MM.1S (cell line): ENCODE measurements around the gene PRKAR1B.

ENCODE experiments used
- DNase-seq: peaks from one replicate; pipeline ENCODE4 v3.0.0-alpha.2; 2015
- H2AFZ ChIP-seq: fragments of 300-600 bp; sonication (generic); 2 replicates; pipeline ENCODE4 v1.6.0; 2016; ENCODE audit warnings: antibody characterized with exemption, low read length
- H3F3A ChIP-seq: fragments of 300-600 bp; sonication (generic); 2 replicates; pipeline ENCODE4 v1.6.1; 2016; ENCODE audit warnings: mild to moderate bottlenecking, antibody characterized with exemption, low read length, moderate library complexity, mixed read lengths; ENCODE audit not compliant: insufficient read depth
- H3K27ac ChIP-seq: fragments of 300-600 bp; sonication (generic); 2 replicates; pipeline ENCODE4 v1.5.1; 2016; ENCODE audit warnings: mild to moderate bottlenecking, low read length
- H3K27me3 ChIP-seq: fragments of 300-600 bp; sonication (generic); replicated peaks from 2 replicates; pipeline ENCODE4 v1.6.0; 2016; ENCODE audit warnings: low read length; ENCODE audit not compliant: insufficient read depth
- H3K36me3 ChIP-seq: fragments of 300-600 bp; sonication (generic); replicated peaks from 2 replicates; pipeline ENCODE4 v1.6.1; 2016; ENCODE audit warnings: mild to moderate bottlenecking, low read length, mixed read lengths; ENCODE audit not compliant: insufficient read depth
- H3K4me1 ChIP-seq: fragments of 300-600 bp; sonication (generic); 2 replicates; pipeline ENCODE4 v1.6.1; 2016; ENCODE audit warnings: low read length, mixed read lengths
- H3K4me2 ChIP-seq: fragments of 300-600 bp; sonication (generic); 2 replicates; pipeline ENCODE4 v1.6.0; 2016; ENCODE audit warnings: low read depth, low read length
- H3K4me3 ChIP-seq: fragments of 300-600 bp; sonication (generic); 2 replicates; pipeline ENCODE4 v1.5.1; 2016; ENCODE audit warnings: low read length, mixed read lengths
- H3K79me2 ChIP-seq: fragments of 300-600 bp; sonication (generic); 2 replicates; pipeline ENCODE4 v1.6.1; 2016; ENCODE audit warnings: mixed run types, low read length, mixed read lengths
- H3K9ac ChIP-seq: fragments of 300-600 bp; sonication (generic); 2 replicates; pipeline ENCODE4 v1.6.1; 2016; ENCODE audit warnings: low read length, mixed read lengths
- H3K9me2 ChIP-seq: fragments of 300-600 bp; sonication (generic); replicated peaks from 2 replicates; pipeline ENCODE4 v1.6.1; 2016; ENCODE audit warnings: mild to moderate bottlenecking, low read length, mixed read lengths; ENCODE audit not compliant: insufficient read depth
- H3K9me3 ChIP-seq: fragments of 300-600 bp; sonication (generic); replicated peaks from 2 replicates; pipeline ENCODE4 v1.6.1; 2016; ENCODE audit warnings: mild to moderate bottlenecking, low read length, mixed read lengths; ENCODE audit not compliant: insufficient read depth
- H4K20me1 ChIP-seq: fragments of 300-600 bp; sonication (generic); 2 replicates; pipeline ENCODE4 v1.6.1; 2016; ENCODE audit warnings: mild to moderate bottlenecking, low read length, moderate library complexity, mixed read lengths; ENCODE audit not compliant: insufficient read depth
- CTCF ChIP-seq: fragments of 300-600 bp; sonication (generic); IDR thresholded peaks from 2 replicates; pipeline ENCODE4 v1.5.1; 2016; ENCODE audit warnings: antibody characterized with exemption, low read length, mixed read lengths
- EZH2 ChIP-seq: fragments of 300-600 bp; sonication (generic); optimal IDR thresholded peaks from 2 replicates; pipeline ENCODE3; 2017; ENCODE audit warnings: low read depth, mild to moderate bottlenecking, antibody characterized with exemption, low read length, mixed read lengths
- EZH2phosphoT487 ChIP-seq: fragments of 300-600 bp; sonication (generic); IDR thresholded peaks from 2 replicates; pipeline ENCODE4 v1.6.1; 2018; ENCODE audit warnings: antibody characterized with exemption, low read length

PRKAR1B gene

GRCh38 chr7:691361-692045, 35.6 kb downstream of the PRKAR1B start:
- Histone ChIP-seq H3K27ac (no peak overlapping the region), H3K79me2 (no peaks in the 10 kb centered on the region), H3K27me3 (no peaks in the 10 kb centered on the region), H3K9me3 (no peaks in the 10 kb centered on the region), H3K4me1 (no peaks in the 10 kb centered on the region), H3K36me3 (no peaks in the 10 kb centered on the region), H3K4me2 (no peak overlapping the region), H2AFZ (no peak overlapping the region), H3K9ac (no peak overlapping the region), H4K20me1 (no peaks in the 10 kb centered on the region), H3F3A (no peaks in the 10 kb centered on the region), H3K4me3 (no peak overlapping the region), H3K9me2 (no peaks in the 10 kb centered on the region)
- no peak for DNase-seq
- TF ChIP-seq EZH2 (no peak), CTCF (no peak)

- Histone ChIP-seq H3K4me3 (no peak overlapping the region), H3K27ac (no peak overlapping the region), H3K9ac (no peak overlapping the region), H3K9me3 (no peaks in the 10 kb centered on the region), H2AFZ (no peak overlapping the region), H3K9me2 (no peaks in the 10 kb centered on the region), H4K20me1 (no peaks in the 10 kb centered on the region), H3K27me3 (no peaks in the 10 kb centered on the region), H3F3A (no peaks in the 10 kb centered on the region), H3K36me3 (no peaks in the 10 kb centered on the region), H3K79me2 (no peaks in the 10 kb centered on the region), H3K4me2 (no peak overlapping the region), H3K4me1 (no peaks in the 10 kb centered on the region)
- no peak for TF ChIP-seq CTCF
- TF ChIP-seq EZH2: no peak
- no peak for TF ChIP-seq EZH2phosphoT487
- no peak for DNase-seq
These were observed 36.4 kb downstream of the PRKAR1B start for GRCh38 chr7:690478-691360.

- Histone ChIP-seq H3K4me2 (no peak overlapping the region), H3K9me3 (no peaks in the 10 kb centered on the region), H3K9me2 (no peaks in the 10 kb centered on the region), H3K79me2 (no peaks in the 10 kb centered on the region), H2AFZ (no peak overlapping the region), H3K36me3 (no peaks in the 10 kb centered on the region), H3K4me1 (no peaks in the 10 kb centered on the region), H3K9ac (no peak overlapping the region), H4K20me1 (no peaks in the 10 kb centered on the region), H3K27me3 (no peaks in the 10 kb centered on the region), H3K4me3 (no peak overlapping the region), H3K27ac (no peak overlapping the region), H3F3A (no peaks in the 10 kb centered on the region)
- TF ChIP-seq EZH2phosphoT487 (no peak), CTCF (no peak), EZH2 (no peak)
- no peak for DNase-seq
These were observed 41.5 kb downstream of the PRKAR1B start for GRCh38 chr7:685540-685939.
